HCT116 (cell line): ENCODE data around the gene NDUFB2. TPM values are rescaled to one million over a fixed set of nuclear protein-coding genes. Genes with fewer than 3 reads are reported as not detected.

Source experiments
- ATAC-seq: fragments of 200-7000 bp; cut with Tn5 transposase; 2 replicates; pipeline ENCODE4 v1.9.1; 2020; ENCODE audit warnings: mild to moderate bottlenecking, moderate library complexity
- BruUV-seq: library from RNA; stranded (reverse); fragments of 400-500 nt; replicated peaks from 2 replicates; lab custom pipeline; 2021; lab: Mats Ljungman, UMichigan
- CTCF ChIA-PET: fragments of 300-600 bp; sonication (Branson Sonifier 250); formaldehyde crosslinking; loops from one replicate; lab custom pipeline; 2021; ENCODE audit warnings: antibody characterized with exemption; lab: Charles Lee
- POLR2A ChIA-PET: fragments of 300-600, 350-600 bp; sonication (Branson Sonifier 250); formaldehyde crosslinking; loops from one replicate; lab custom pipeline; 2021; ENCODE audit warnings: antibody characterized with exemption; lab: Charles Lee
- RAD21 ChIA-PET, 2 experiments: fragments of 300-600 bp; sonication (Branson Sonifier 250); formaldehyde crosslinking; loops; one replicate each; lab custom pipeline; 2023; ENCODE audit warnings: low total read pairs in 2 of 2; ENCODE audit not compliant: uncharacterized antibody in 2 of 2, unreplicated experiment in 2 of 2, low non-redundant PET in 1 of 2; lab: Charles Lee
- DNase-seq: peaks from one replicate; pipeline ENCODE4 v3.0.0-alpha.2; 2010; ENCODE audit warnings: low read depth, low spot score
- H2AFZ ChIP-seq: fragments of 200-600 bp; shearing (Covaris generic), sonication (generic); 2 replicates; pipeline ENCODE4 v1.6.1; 2017; ENCODE audit warnings: low read depth, mixed run types, mixed read lengths, antibody characterized with exemption, low read length; ENCODE audit not compliant: poor library complexity, severe bottlenecking
- H3K27ac ChIP-seq: 2 replicates; pipeline ENCODE4 v1.5.1; 2012; ENCODE audit warnings: low read depth, low read length
- H3K27me3 ChIP-seq: fragments of 200-600 bp; sonication (generic); 2 replicates; pipeline ENCODE4 v1.6.1; 2016; ENCODE audit warnings: mixed run types, low read length, mixed read lengths; ENCODE audit not compliant: insufficient read depth
- H3K36me3 ChIP-seq, 2 experiments: fragments of 200-500 bp in 1 of 2; fragments of 200-600 bp in 1 of 2; sonication (Bioruptor generic) in 1 of 2; sonication (generic) in 1 of 2; 2 replicates each; pipeline versions ENCODE4 v1.5.1 to v1.6.1; 2014 to 2016; ENCODE audit warnings: low read length in 2 of 2, inconsistent platforms in 1 of 2, mixed read lengths in 1 of 2, mixed run types in 1 of 2; ENCODE audit not compliant: insufficient read depth in 2 of 2, control insufficient read depth in 1 of 2
- H3K4me1 ChIP-seq, 2 experiments: fragments of 200-600 bp in 1 of 2; sonication (generic) in 1 of 2; 2 replicates each; pipeline versions ENCODE4 v1.5.1 to v1.6.1; 2012 to 2017; ENCODE audit warnings: low read length in 2 of 2, inconsistent platforms in 1 of 2, mild to moderate bottlenecking in 1 of 2, mixed read lengths in 1 of 2, mixed run types in 1 of 2, moderate library complexity in 1 of 2; ENCODE audit not compliant: insufficient read depth in 2 of 2, control insufficient read depth in 1 of 2
- H3K4me2 ChIP-seq: fragments of 200-600 bp; sonication (generic); 2 replicates; pipeline ENCODE4 v1.6.1; 2017; ENCODE audit warnings: mixed run types, low read length, mixed read lengths
- H3K4me3 ChIP-seq, 2 experiments: fragments of 200-600 bp in 1 of 2; sonication (generic) in 1 of 2; replicated peaks in 1 of 2; 2 replicates each; pipeline ENCODE4 v1.5.1; 2011 to 2016; ENCODE audit warnings: low read length in 2 of 2, control low read depth in 1 of 2, low read depth in 1 of 2, mild to moderate bottlenecking in 1 of 2, mixed read lengths in 1 of 2, mixed run types in 1 of 2
- H3K79me2 ChIP-seq: fragments of 200-600 bp; sonication (generic); 2 replicates; pipeline ENCODE4 v1.6.1; 2017; ENCODE audit warnings: mild to moderate bottlenecking, mixed run types, low read length, moderate library complexity, mixed read lengths; ENCODE audit not compliant: insufficient read depth
- H3K9ac ChIP-seq: fragments of 200-600 bp; sonication (generic); 2 replicates; pipeline ENCODE4 v1.6.1; 2016; ENCODE audit warnings: low read length, mixed read lengths
- H3K9me2 ChIP-seq: fragments of 200-600 bp; sonication (generic), shearing (Covaris generic); 2 replicates; pipeline ENCODE4 v1.6.1; 2017; ENCODE audit warnings: mixed run types, mild to moderate bottlenecking, moderate library complexity; ENCODE audit not compliant: insufficient read depth
- H3K9me3 ChIP-seq, 2 experiments: fragments of 200-500 bp in 1 of 2; fragments of 200-600 bp in 1 of 2; sonication (Bioruptor generic) in 1 of 2; sonication (generic) in 1 of 2; 2 replicates each; pipeline ENCODE4 v1.6.1; 2014 to 2017; ENCODE audit warnings: low read length in 2 of 2, mixed read lengths in 2 of 2, inconsistent platforms in 1 of 2, low read depth in 1 of 2, mild to moderate bottlenecking in 1 of 2, mixed run types in 1 of 2, moderate library complexity in 1 of 2; ENCODE audit not compliant: control insufficient read depth in 1 of 2, insufficient read depth in 1 of 2
- H4K20me1 ChIP-seq: fragments of 200-600 bp; sonication (generic), shearing (Covaris generic); 2 replicates; pipeline ENCODE4 v1.6.1; 2017; ENCODE audit warnings: mixed run types, mild to moderate bottlenecking, moderate library complexity; ENCODE audit not compliant: insufficient read depth
- CBX3 ChIP-seq: IDR thresholded peaks from 2 replicates; pipeline ENCODE4 v1.6.1; 2012; ENCODE audit warnings: low read depth
- EGR1 ChIP-seq: IDR thresholded peaks from 2 replicates; pipeline ENCODE4 v1.6.1; 2012; ENCODE audit warnings: low read depth
- EZH2 ChIP-seq: fragments of 200-600 bp; sonication (generic); IDR thresholded peaks from 2 replicates; pipeline ENCODE4 v1.6.1; 2017; ENCODE audit warnings: antibody characterized with exemption, mixed run types
- JUND ChIP-seq: IDR thresholded peaks from 2 replicates; pipeline ENCODE4 v1.6.1; 2012
- TCF7L2 ChIP-seq: IDR thresholded peaks from 2 replicates; pipeline ENCODE4 v1.7.0; 2011; ENCODE audit warnings: borderline replicate concordance, inconsistent platforms; ENCODE audit not compliant: insufficient read depth, insufficient read length; ENCODE audit errors: extremely low read depth
- intact Hi-C: fragments of 100-400 bp; cut with micrococcal nuclease; formaldehyde crosslinking; loops from 2 replicates; pipeline ENCODE4 v1.10.0; 2022
- total RNA-seq: library from RNA; stranded (reverse); gene quantifications from one replicate; pipeline ENCODE4 v1.2.1, GENCODE V29; 2021; ENCODE audit not compliant: unreplicated experiment
- TF ChIP-seq, protein P1 (sequence below): IDR thresholded peaks from 2 replicates; pipeline ENCODE4 v1.6.1; 2012; ENCODE audit warnings: low read depth
- TF ChIP-seq, protein P2 (sequence below): IDR thresholded peaks from 2 replicates; pipeline ENCODE4 v1.6.1; 2011; ENCODE audit warnings: mild to moderate bottlenecking, low read length, moderate library complexity; ENCODE audit not compliant: insufficient replicate concordance; ENCODE audit errors: extremely low read depth

The NDUFB2 gene
- total RNA-seq, 1 experiment from 2014 or later: 143 TPM

GRCh38 chr7:140679186-140679585 lies 17.3 kb upstream of the NDUFB2 start:
- intact Hi-C loops: loop anchor here (5.0 kb wide), 1 partner anchor 543 kb away; no protein-coding TSS in a partner anchor
- no peaks in the 10 kb centered on the region for H3K79me2 ChIP-seq
- H3K9me2 ChIP-seq: no peaks in the 10 kb centered on the region
- H4K20me1 ChIP-seq: no peaks in the 10 kb centered on the region
- no peak overlapping the region for H3K9ac ChIP-seq
- CTCF ChIA-PET: no interaction called here
- ATAC-seq: no peak
- no peaks in the 10 kb centered on the region for H3K27me3 ChIP-seq
- H3K9me3 ChIP-seq: no peaks in the 10 kb centered on the region
- no peak overlapping the region for H2AFZ ChIP-seq
- no peak overlapping the region for H3K4me3 ChIP-seq
- no peak overlapping the region for H3K4me2 ChIP-seq
- H3K27ac ChIP-seq: no peak overlapping the region
- H3K36me3 ChIP-seq: peaks cover 0 to 4% of the 10 kb centered on the region in 2 experiments; a peak in 1 of 4 replicates
- BruUV-seq: no TSS peak
- DNase-seq: no peak
- H3K4me1 ChIP-seq: peaks cover 0 to 5% of the 10 kb centered on the region in 2 experiments; a peak in 1 of 4 replicates
- POLR2A ChIA-PET: no interaction called here
- TF ChIP-seq, protein P1, sequence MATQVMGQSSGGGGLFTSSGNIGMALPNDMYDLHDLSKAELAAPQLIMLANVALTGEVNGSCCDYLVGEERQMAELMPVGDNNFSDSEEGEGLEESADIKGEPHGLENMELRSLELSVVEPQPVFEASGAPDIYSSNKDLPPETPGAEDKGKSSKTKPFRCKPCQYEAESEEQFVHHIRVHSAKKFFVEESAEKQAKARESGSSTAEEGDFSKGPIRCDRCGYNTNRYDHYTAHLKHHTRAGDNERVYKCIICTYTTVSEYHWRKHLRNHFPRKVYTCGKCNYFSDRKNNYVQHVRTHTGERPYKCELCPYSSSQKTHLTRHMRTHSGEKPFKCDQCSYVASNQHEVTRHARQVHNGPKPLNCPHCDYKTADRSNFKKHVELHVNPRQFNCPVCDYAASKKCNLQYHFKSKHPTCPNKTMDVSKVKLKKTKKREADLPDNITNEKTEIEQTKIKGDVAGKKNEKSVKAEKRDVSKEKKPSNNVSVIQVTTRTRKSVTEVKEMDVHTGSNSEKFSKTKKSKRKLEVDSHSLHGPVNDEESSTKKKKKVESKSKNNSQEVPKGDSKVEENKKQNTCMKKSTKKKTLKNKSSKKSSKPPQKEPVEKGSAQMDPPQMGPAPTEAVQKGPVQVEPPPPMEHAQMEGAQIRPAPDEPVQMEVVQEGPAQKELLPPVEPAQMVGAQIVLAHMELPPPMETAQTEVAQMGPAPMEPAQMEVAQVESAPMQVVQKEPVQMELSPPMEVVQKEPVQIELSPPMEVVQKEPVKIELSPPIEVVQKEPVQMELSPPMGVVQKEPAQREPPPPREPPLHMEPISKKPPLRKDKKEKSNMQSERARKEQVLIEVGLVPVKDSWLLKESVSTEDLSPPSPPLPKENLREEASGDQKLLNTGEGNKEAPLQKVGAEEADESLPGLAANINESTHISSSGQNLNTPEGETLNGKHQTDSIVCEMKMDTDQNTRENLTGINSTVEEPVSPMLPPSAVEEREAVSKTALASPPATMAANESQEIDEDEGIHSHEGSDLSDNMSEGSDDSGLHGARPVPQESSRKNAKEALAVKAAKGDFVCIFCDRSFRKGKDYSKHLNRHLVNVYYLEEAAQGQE: no peak
- no peak for TF ChIP-seq EZH2
- TF ChIP-seq CBX3: no peak
- TF ChIP-seq, protein P2, sequence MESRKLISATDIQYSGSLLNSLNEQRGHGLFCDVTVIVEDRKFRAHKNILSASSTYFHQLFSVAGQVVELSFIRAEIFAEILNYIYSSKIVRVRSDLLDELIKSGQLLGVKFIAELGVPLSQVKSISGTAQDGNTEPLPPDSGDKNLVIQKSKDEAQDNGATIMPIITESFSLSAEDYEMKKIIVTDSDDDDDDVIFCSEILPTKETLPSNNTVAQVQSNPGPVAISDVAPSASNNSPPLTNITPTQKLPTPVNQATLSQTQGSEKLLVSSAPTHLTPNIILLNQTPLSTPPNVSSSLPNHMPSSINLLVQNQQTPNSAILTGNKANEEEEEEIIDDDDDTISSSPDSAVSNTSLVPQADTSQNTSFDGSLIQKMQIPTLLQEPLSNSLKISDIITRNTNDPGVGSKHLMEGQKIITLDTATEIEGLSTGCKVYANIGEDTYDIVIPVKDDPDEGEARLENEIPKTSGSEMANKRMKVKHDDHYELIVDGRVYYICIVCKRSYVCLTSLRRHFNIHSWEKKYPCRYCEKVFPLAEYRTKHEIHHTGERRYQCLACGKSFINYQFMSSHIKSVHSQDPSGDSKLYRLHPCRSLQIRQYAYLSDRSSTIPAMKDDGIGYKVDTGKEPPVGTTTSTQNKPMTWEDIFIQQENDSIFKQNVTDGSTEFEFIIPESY: no peak
- TF ChIP-seq EGR1: no peak
- TF ChIP-seq TCF7L2: no peak
- TF ChIP-seq JUND: no peak
- RAD21 ChIA-PET: no interaction called here
